ENCODE measurements around the gene KIAA1958. TPM values are rescaled to one million over a fixed set of nuclear protein-coding genes. Genes with fewer than 3 reads are reported as not detected.

The KIAA1958 gene
- total RNA-seq, 1 experiment from 2014 or later = 28.6 TPM

GRCh38 chr9:112605518-112605917 lies 118.9 kb downstream of the KIAA1958 start:
- Histone ChIP-seq H3K4me3 (ENCODE audit: low read depth, low read length, poor library complexity, severe bottlenecking) (no peak overlapping the region), H3K4me1 (ENCODE audit: insufficient read depth, low read length, poor library complexity, severe bottlenecking) (peaks cover 11% of the 10 kb centered on the region), H3K36me3 (ENCODE audit: insufficient read depth, low read length, poor library complexity, severe bottlenecking) (no peaks in the 10 kb centered on the region), H3K27me3 (replicated peaks; ENCODE audit: insufficient read depth, low read depth, low read length, poor library complexity) (no peaks in the 10 kb centered on the region), H3K27ac (ENCODE audit: low read depth, low read length, poor library complexity, severe bottlenecking) (no peak overlapping the region), H3K9me3 (ENCODE audit: low read depth, low read length, poor library complexity, severe bottlenecking) (no peaks in the 10 kb centered on the region)
- intact Hi-C loops (cut with micrococcal nuclease; ENCODE audit: unreplicated experiment) = no loop called here
- no peak for DNase-seq (ENCODE audit: low spot score)
- no peak for TF ChIP-seq EZH2 (IDR thresholded peaks at IDR 0.05; ENCODE audit: borderline replicate concordance, low read depth, low read length, poor library complexity, severe bottlenecking)
- TF ChIP-seq, protein P1, sequence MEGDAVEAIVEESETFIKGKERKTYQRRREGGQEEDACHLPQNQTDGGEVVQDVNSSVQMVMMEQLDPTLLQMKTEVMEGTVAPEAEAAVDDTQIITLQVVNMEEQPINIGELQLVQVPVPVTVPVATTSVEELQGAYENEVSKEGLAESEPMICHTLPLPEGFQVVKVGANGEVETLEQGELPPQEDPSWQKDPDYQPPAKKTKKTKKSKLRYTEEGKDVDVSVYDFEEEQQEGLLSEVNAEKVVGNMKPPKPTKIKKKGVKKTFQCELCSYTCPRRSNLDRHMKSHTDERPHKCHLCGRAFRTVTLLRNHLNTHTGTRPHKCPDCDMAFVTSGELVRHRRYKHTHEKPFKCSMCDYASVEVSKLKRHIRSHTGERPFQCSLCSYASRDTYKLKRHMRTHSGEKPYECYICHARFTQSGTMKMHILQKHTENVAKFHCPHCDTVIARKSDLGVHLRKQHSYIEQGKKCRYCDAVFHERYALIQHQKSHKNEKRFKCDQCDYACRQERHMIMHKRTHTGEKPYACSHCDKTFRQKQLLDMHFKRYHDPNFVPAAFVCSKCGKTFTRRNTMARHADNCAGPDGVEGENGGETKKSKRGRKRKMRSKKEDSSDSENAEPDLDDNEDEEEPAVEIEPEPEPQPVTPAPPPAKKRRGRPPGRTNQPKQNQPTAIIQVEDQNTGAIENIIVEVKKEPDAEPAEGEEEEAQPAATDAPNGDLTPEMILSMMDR (conservative IDR thresholded peaks at IDR 0.05; ENCODE audit: low read depth, low read length) = no peak
- ChIA-PET CTCF (no interaction called here), POLR2A (ENCODE audit: low non-redundant PET) (no interaction called here)
- no TSS peak for BruUV-seq (replicated peaks)

- DNase-seq (ENCODE audit: low spot score) = no peak
- TF ChIP-seq, protein P1 (conservative IDR thresholded peaks at IDR 0.05; ENCODE audit: low read depth, low read length) = no peak
- TF ChIP-seq EZH2 (IDR thresholded peaks at IDR 0.05; ENCODE audit: borderline replicate concordance, low read depth, low read length, poor library complexity, severe bottlenecking) = no peak
- CTCF ChIA-PET = no interaction called here
- no peak overlapping the region for H3K27ac ChIP-seq (ENCODE audit: low read depth, low read length, poor library complexity, severe bottlenecking)
- BruUV-seq (replicated peaks) = no TSS peak
- intact Hi-C loops (cut with micrococcal nuclease; ENCODE audit: unreplicated experiment) = no loop called here
- POLR2A ChIA-PET (ENCODE audit: low non-redundant PET) = no interaction called here
- H3K4me3 ChIP-seq (ENCODE audit: low read depth, low read length, poor library complexity, severe bottlenecking) = no peak overlapping the region
- no peaks in the 10 kb centered on the region for H3K9me3 ChIP-seq (ENCODE audit: low read depth, low read length, poor library complexity, severe bottlenecking)
- H3K27me3 ChIP-seq (replicated peaks; ENCODE audit: insufficient read depth, low read depth, low read length, poor library complexity) = no peaks in the 10 kb centered on the region
- peaks cover 9% of the 10 kb centered on the region for H3K4me1 ChIP-seq (ENCODE audit: insufficient read depth, low read length, poor library complexity, severe bottlenecking)
- H3K36me3 ChIP-seq (ENCODE audit: insufficient read depth, low read length, poor library complexity, severe bottlenecking) = no peaks in the 10 kb centered on the region
These were observed 119.5 kb downstream of the KIAA1958 start for GRCh38 chr9:112605963-112606699.

DNA sequence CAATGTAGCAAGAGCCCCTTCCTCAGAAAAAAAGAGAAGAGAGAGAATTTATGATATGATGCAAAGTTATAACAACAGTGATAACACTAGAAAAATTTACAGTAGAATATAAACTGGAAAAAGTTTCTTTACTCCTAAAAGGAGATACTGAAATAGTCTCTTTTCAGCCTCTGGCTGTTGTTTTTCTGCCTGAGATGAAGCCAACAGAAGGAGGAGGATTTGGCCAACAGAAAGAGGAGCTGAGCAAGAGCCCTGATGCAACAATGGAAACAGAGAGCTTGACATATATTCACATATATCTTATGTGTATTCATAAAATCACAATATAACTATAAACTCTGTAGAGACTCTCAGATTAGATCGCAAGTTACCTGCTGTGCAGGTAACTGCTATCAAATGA lies 122.2 kb downstream of the KIAA1958 start:
- Histone ChIP-seq H3K27ac (ENCODE audit: low read depth, low read length, poor library complexity, severe bottlenecking) (no peak overlapping the region), H3K27me3 (replicated peaks; ENCODE audit: insufficient read depth, low read depth, low read length, poor library complexity) (no peaks in the 10 kb centered on the region), H3K4me3 (ENCODE audit: low read depth, low read length, poor library complexity, severe bottlenecking) (no peak overlapping the region), H3K36me3 (ENCODE audit: insufficient read depth, low read length, poor library complexity, severe bottlenecking) (no peaks in the 10 kb centered on the region), H3K4me1 (ENCODE audit: insufficient read depth, low read length, poor library complexity, severe bottlenecking) (peaks cover 7% of the 10 kb centered on the region), H3K9me3 (ENCODE audit: low read depth, low read length, poor library complexity, severe bottlenecking) (no peaks in the 10 kb centered on the region)
- BruUV-seq (replicated peaks) = no TSS peak
- TF ChIP-seq, protein P1 (conservative IDR thresholded peaks at IDR 0.05; ENCODE audit: low read depth, low read length) = no peak
- no peak for TF ChIP-seq EZH2 (IDR thresholded peaks at IDR 0.05; ENCODE audit: borderline replicate concordance, low read depth, low read length, poor library complexity, severe bottlenecking)
- intact Hi-C loops (cut with micrococcal nuclease; ENCODE audit: unreplicated experiment) = no loop called here
- POLR2A ChIA-PET (ENCODE audit: low non-redundant PET) = no interaction called here
- CTCF ChIA-PET = no interaction called here
- no peak for DNase-seq (ENCODE audit: low spot score)
